ENCODE measurements around the gene SLC10A3. TPM values are rescaled to one million over a fixed set of nuclear protein-coding genes. Genes with fewer than 3 reads are reported as not detected.
A peak's percentile ranks its signal among the peaks of the same experiment; 100 is the strongest.
"Not testable (repeated sequence)": the region's sequence is repeated elsewhere in the genome, so short reads cannot be mapped to it uniquely, and the experiment has no call there.

Gene SLC10A3
- polyA plus RNA-seq, 10 donors = 9.1 to 17.4 (median 12.2) TPM

- DNase-seq = no peak
These were observed 22.6 kb upstream of the SLC10A3 start for GRCh38 chrX:154512879-154513553.

- no peak for DNase-seq
These were observed 21.3 kb upstream of the SLC10A3 start for GRCh38 chrX:154511761-154512160.

GRCh38 chrX:154509455-154509854, 19.0 kb upstream of the SLC10A3 start:
- DNase-seq = no peak

- DNase-seq = no peak
These were observed 17.9 kb upstream of the SLC10A3 start for GRCh38 chrX:154508384-154508745.

- no peak for DNase-seq
These were observed 17.4 kb upstream of the SLC10A3 start for GRCh38 chrX:154507673-154508383.

- no peak for DNase-seq
These were observed 16.3 kb upstream of the SLC10A3 start for GRCh38 chrX:154506483-154507332.

GRCh38 chrX:154505734-154506133, 15.3 kb upstream of the SLC10A3 start:
- DNase-seq = no peak

- no peak for DNase-seq
These were observed 12.6 kb upstream of the SLC10A3 start for GRCh38 chrX:154502989-154503388.

- no peak for DNase-seq
These were observed 11.7 kb upstream of the SLC10A3 start for GRCh38 chrX:154502098-154502497.

- DNase-seq = not testable (repeated sequence)
These were observed 11.0 kb upstream of the SLC10A3 start for GRCh38 chrX:154501423-154501822.

GRCh38 chrX:154496591-154497137, 6.2 kb upstream of the SLC10A3 start:
- DNase-seq = not testable (repeated sequence)

- DNase-seq = no peak
These were observed 5.1 kb upstream of the SLC10A3 start for GRCh38 chrX:154495472-154495922.

- DNase-seq = no peak
These were observed 4.3 kb upstream of the SLC10A3 start for GRCh38 chrX:154494715-154495114.

GRCh38 chrX:154490021-154490413, 412 bp downstream of the SLC10A3 start:
- peak in 1 of 3 donors; percentile 56 for DNase-seq

GRCh38 chrX:154489182-154489581, 1.2 kb downstream of the SLC10A3 start:
- no peak for DNase-seq

- no peak for DNase-seq
These were observed 1.9 kb downstream of the SLC10A3 start for GRCh38 chrX:154488336-154489075.

- DNase-seq = no peak
These were observed 2.7 kb downstream of the SLC10A3 start for GRCh38 chrX:154487518-154488290.

GRCh38 chrX:154486396-154487207, 3.8 kb downstream of the SLC10A3 start, which contains the start of gene UBL4A:
TSS of gene UBL4A (minus strand) at chrX:154486615. CDS start at chrX:154486584, 31 bp downstream.
- peak in 1 of 3 donors; percentile 57 for DNase-seq

GRCh38 chrX:154486052-154486395, 4.4 kb downstream of the SLC10A3 start:
- peak in 1 of 3 donors; percentile 50 for DNase-seq
